OCI-LY1 (cell line): ENCODE data around the gene GJB3.

Experiments
- H2AFZ ChIP-seq: fragments of 200-600 bp; sonication (generic), shearing (Covaris generic); 2 replicates; pipeline ENCODE4 v1.6.0; 2014; ENCODE audit warnings: antibody characterized with exemption, mild to moderate bottlenecking, low read length
- H3F3A ChIP-seq: fragments of 200-600 bp; sonication (generic), shearing (Covaris generic); 2 replicates; pipeline ENCODE4 v1.6.0; 2014; ENCODE audit warnings: mild to moderate bottlenecking, antibody characterized with exemption, low read length, moderate library complexity; ENCODE audit not compliant: insufficient read depth
- H3K27ac ChIP-seq: fragments of 200-600 bp; sonication (generic); 2 replicates; pipeline ENCODE4 v1.5.1; 2014; ENCODE audit warnings: low read length, mixed run types, mild to moderate bottlenecking, low read depth; ENCODE audit not compliant: poor library complexity, severe bottlenecking
- H3K27me3 ChIP-seq: fragments of 200-600 bp; sonication (generic); 2 replicates; pipeline ENCODE4 v1.6.0; 2014; ENCODE audit warnings: antibody characterized with exemption, mild to moderate bottlenecking, low read length, moderate library complexity; ENCODE audit not compliant: insufficient read depth
- H3K36me3 ChIP-seq: fragments of 200-600 bp; sonication (generic); 2 replicates; pipeline ENCODE4 v1.6.1; 2014; ENCODE audit warnings: mild to moderate bottlenecking, antibody characterized with exemption, low read length, moderate library complexity, mixed read lengths; ENCODE audit not compliant: insufficient read depth
- H3K4me1 ChIP-seq: fragments of 200-600 bp; sonication (generic); 2 replicates; pipeline ENCODE4 v1.5.1; 2014; ENCODE audit warnings: mild to moderate bottlenecking, low read length, moderate library complexity; ENCODE audit not compliant: insufficient read depth, severe bottlenecking
- H3K4me2 ChIP-seq: fragments of 200-600 bp; sonication (generic), shearing (Covaris generic); 2 replicates; pipeline ENCODE4 v1.6.1; 2014; ENCODE audit warnings: low read length
- H3K4me3 ChIP-seq: fragments of 200-600 bp; sonication (generic); 2 replicates; pipeline ENCODE4 v1.5.1; 2014; ENCODE audit warnings: low read length, low read depth, mild to moderate bottlenecking, mixed read lengths; ENCODE audit not compliant: poor library complexity, severe bottlenecking
- H3K79me2 ChIP-seq: fragments of 200-600 bp; shearing (Covaris generic); 2 replicates; pipeline ENCODE4 v1.6.1; 2016; ENCODE audit warnings: mixed run types, low read length, mixed read lengths; ENCODE audit not compliant: insufficient read depth
- H3K9ac ChIP-seq: fragments of 200-600 bp; sonication (generic), shearing (Covaris generic); 2 replicates; pipeline ENCODE4 v1.6.1; 2014; ENCODE audit warnings: mild to moderate bottlenecking, low read length, mixed read lengths
- H3K9me2 ChIP-seq: fragments of 200-600 bp; sonication (generic), shearing (Covaris generic); 2 replicates; pipeline ENCODE4 v1.6.1; 2014; ENCODE audit warnings: low read depth, mild to moderate bottlenecking, low read length, mixed read lengths
- H3K9me3 ChIP-seq: fragments of 200-600 bp; shearing (Covaris generic); 2 replicates; pipeline ENCODE4 v1.6.1; 2014; ENCODE audit warnings: low read length, mixed read lengths
- H4K20me1 ChIP-seq: fragments of 200-600 bp; sonication (generic), shearing (Covaris generic); 2 replicates; pipeline ENCODE4 v1.6.0; 2016; ENCODE audit warnings: mild to moderate bottlenecking, low read length; ENCODE audit not compliant: insufficient read depth
- CTCF ChIP-seq: fragments of 200-600 bp; sonication (generic), shearing (Covaris generic); IDR thresholded peaks from 2 replicates; pipeline ENCODE4 v1.5.1; 2017; ENCODE audit warnings: mild to moderate bottlenecking, antibody characterized with exemption, low read length, moderate library complexity, mixed read lengths
- EZH2 ChIP-seq: fragments of 200-600 bp; sonication (generic), shearing (Covaris generic); IDR thresholded peaks from 2 replicates; pipeline ENCODE4 v1.8.0; 2017; ENCODE audit warnings: borderline replicate concordance, mixed run types, mild to moderate bottlenecking, antibody characterized with exemption, low read length, moderate library complexity, mixed read lengths

GJB3 gene

GRCh38 chr1:34794790-34795180, 13.8 kb downstream of the GJB3 start:
- Histone ChIP-seq H3K79me2 (no peaks in the 10 kb centered on the region), H4K20me1 (no peaks in the 10 kb centered on the region), H2AFZ (no peak overlapping the region), H3F3A (no peaks in the 10 kb centered on the region), H3K9me2 (no peaks in the 10 kb centered on the region), H3K27ac (no peak overlapping the region), H3K4me3 (no peak overlapping the region), H3K27me3 (peaks cover 16% of the 10 kb centered on the region), H3K4me1 (no peaks in the 10 kb centered on the region), H3K36me3 (no peaks in the 10 kb centered on the region), H3K9me3 (no peaks in the 10 kb centered on the region), H3K4me2 (no peak overlapping the region), H3K9ac (no peak overlapping the region)
- no peak for TF ChIP-seq CTCF
- TF ChIP-seq EZH2 = no peak

- Histone ChIP-seq H3K9me2 (no peaks in the 10 kb centered on the region), H3K4me3 (no peak overlapping the region), H3K79me2 (no peaks in the 10 kb centered on the region), H4K20me1 (no peaks in the 10 kb centered on the region), H2AFZ (no peak overlapping the region), H3K4me1 (no peaks in the 10 kb centered on the region), H3F3A (no peaks in the 10 kb centered on the region), H3K9me3 (no peaks in the 10 kb centered on the region), H3K9ac (no peak overlapping the region), H3K27me3 (peaks cover 16% of the 10 kb centered on the region), H3K36me3 (no peaks in the 10 kb centered on the region), H3K27ac (no peak overlapping the region), H3K4me2 (no peak overlapping the region)
- TF ChIP-seq EZH2 (no peak), CTCF (no peak)
Observed at GRCh38 chr1:34795916-34796315, 14.9 kb downstream of the GJB3 start.

- no peaks in the 10 kb centered on the region for H3K4me1 ChIP-seq
- no peaks in the 10 kb centered on the region for H3K79me2 ChIP-seq
- TF ChIP-seq CTCF = no peak
- no peak for TF ChIP-seq EZH2
- H2AFZ ChIP-seq = no peak overlapping the region
- no peaks in the 10 kb centered on the region for H3K36me3 ChIP-seq
- H3K9me2 ChIP-seq = no peaks in the 10 kb centered on the region
- H3K4me2 ChIP-seq = no peak overlapping the region
- H3K27me3 ChIP-seq = peaks cover 12% of the 10 kb centered on the region
- H3K9me3 ChIP-seq = no peaks in the 10 kb centered on the region
- no peaks in the 10 kb centered on the region for H3F3A ChIP-seq
- H3K9ac ChIP-seq = no peak overlapping the region
- H3K27ac ChIP-seq = no peak overlapping the region
- H4K20me1 ChIP-seq = no peaks in the 10 kb centered on the region
- H3K4me3 ChIP-seq = no peak overlapping the region
Observed at GRCh38 chr1:34796990-34797389, 16.0 kb downstream of the GJB3 start.
